Gastroesophageal sphincter (tissue), 4 donors: ENCODE results near the gene MACF1. TPM values are rescaled to one million over a fixed set of nuclear protein-coding genes. Genes with fewer than 3 reads are reported as not detected.
A peak's percentile ranks its signal among the peaks of the same experiment; 100 is the strongest.

Source experiments
- ATAC-seq: fragments of 150-250 bp; one replicate; pipeline ENCODE4 v1.9.1; 2016; ENCODE audit warnings: mild to moderate bottlenecking, moderate library complexity
- H3K27ac ChIP-seq, 4 donors: fragments of 200-600 bp; sonication (generic) in 3 of 4; 1 replicate in 3 of 4; 2 replicates in 1 of 4; pipeline ENCODE4 v1.5.1; 2016 to 2019
- H3K27me3 ChIP-seq: fragments of 200-600 bp; sonication (generic); one replicate; pipeline ENCODE4 v1.5.1; 2019
- H3K36me3 ChIP-seq, 2 donors: fragments of 200-600 bp; sonication (generic); one replicate each; pipeline ENCODE4 v1.5.1; 2019; ENCODE audit warnings: control low read depth in 1 of 2
- H3K4me1 ChIP-seq, 3 donors: fragments of 200-600 bp; sonication (generic); 1 replicate in 2 of 3; 2 replicates in 1 of 3; pipeline ENCODE4 v1.5.1; 2016 to 2019; ENCODE audit warnings: control low read depth in 2 of 3
- H3K4me3 ChIP-seq, 2 donors: fragments of 200-600 bp; sonication (generic); one replicate each; pipeline ENCODE4 v1.5.1; 2019; ENCODE audit warnings: mild to moderate bottlenecking in 1 of 2, moderate library complexity in 1 of 2
- H3K9me3 ChIP-seq, 3 donors: fragments of 200-600 bp; sonication (generic); one replicate each; pipeline ENCODE4 v1.5.1; 2017 to 2019; ENCODE audit warnings: control low read depth in 2 of 3
- CTCF ChIP-seq, 4 experiments: fragments of 200-600 bp in 2 of 4; fragments of 450-650 bp in 2 of 4; sonication (generic) in 1 of 4; IDR thresholded peaks; one replicate each; pipeline ENCODE4 v1.5.1; 2017 to 2019; ENCODE audit warnings: antibody characterized with exemption in 4 of 4, mild to moderate bottlenecking in 2 of 4, moderate library complexity in 2 of 4
- EP300 ChIP-seq: sonication (generic); formaldehyde crosslinking; IDR thresholded peaks from one replicate; pipeline ENCODE4 v1.6.1; 2017; ENCODE audit warnings: antibody characterized with exemption, mild to moderate bottlenecking
- POLR2A ChIP-seq, 2 donors: fragments of 450-650 bp; IDR thresholded peaks; one replicate each; pipeline ENCODE4 v1.6.1; 2017; ENCODE audit warnings: antibody characterized with exemption in 2 of 2, mild to moderate bottlenecking in 2 of 2, moderate library complexity in 1 of 2
- POLR2AphosphoS5 ChIP-seq: sonication (generic); formaldehyde crosslinking; IDR thresholded peaks from one replicate; pipeline ENCODE4 v1.6.1; 2017; ENCODE audit warnings: antibody characterized with exemption
- WGBS, 2 donors: methylation state at CpG; one replicate each; pipeline ENCODE4 v1.1.5; 2018; ENCODE audit warnings: low coverage in 1 of 2; 5-methylcytosine and 5-hydroxymethylcytosine counted together
- total RNA-seq, 4 donors: library from RNA; depleted of rRNA; stranded (reverse); fragments of >200 nt; gene quantifications; one replicate each; pipeline ENCODE4 v1.1.0, GENCODE V29; 2016

Gene MACF1
- total RNA-seq, 4 donors from 2014 or later: 454 to 752 (median 541) TPM

- Histone ChIP-seq H3K4me1 (peaks cover 20 to 92% (median 25%) of the 10 kb centered on the region in 3 donors), H3K9me3 (no peaks in the 10 kb centered on the region), H3K36me3 (no peaks in the 10 kb centered on the region), H3K4me3 (no peak overlapping the region), H3K27ac (peak overlapping the region in 1 of 4 donors; percentile 26), H3K27me3 (no peaks in the 10 kb centered on the region)
- no peak for ATAC-seq
- 100% methylated on average over 2 to 3 of the region's 3 CpGs for WGBS, 2 donors
- TF ChIP-seq CTCF (IDR thresholded peaks at IDR 0.05): no peak
- no peak for TF ChIP-seq EP300
- TF ChIP-seq POLR2AphosphoS5: no peak
- no peak for TF ChIP-seq POLR2A (IDR thresholded peaks at IDR 0.05)
Measured at GRCh38 chr1:39210649-39211048, 6.2 kb downstream of the MACF1 start.

- Histone ChIP-seq H3K27me3 (no peaks in the 10 kb centered on the region), H3K4me1 (peaks cover 26 to 99% (median 31%) of the 10 kb centered on the region in 3 donors), H3K36me3 (no peaks in the 10 kb centered on the region), H3K9me3 (no peaks in the 10 kb centered on the region), H3K4me3 (no peak overlapping the region), H3K27ac (peak overlapping the region in 3 of 4 donors; percentile 15 to 44 (median 39))
- TF ChIP-seq EP300: no peak
- no peak for TF ChIP-seq POLR2A (IDR thresholded peaks at IDR 0.05)
- no peak for TF ChIP-seq CTCF (IDR thresholded peaks at IDR 0.05)
- TF ChIP-seq POLR2AphosphoS5: no peak
- WGBS, 2 donors: 93% methylated on average over 8 of the region's 8 CpGs; no CpG with 5 or more reads in 1 of the 2 donors
- no peak for ATAC-seq
Measured at GRCh38 chr1:39212499-39212898, 8.0 kb downstream of the MACF1 start.

- no peaks in the 10 kb centered on the region for H3K9me3 ChIP-seq
- 43 to 74% methylated on average over 2 to 3 of the region's 7 CpGs for WGBS, 2 donors
- no peaks in the 10 kb centered on the region for H3K36me3 ChIP-seq
- TF ChIP-seq EP300: no peak
- no peak for ATAC-seq
- no peaks in the 10 kb centered on the region for H3K27me3 ChIP-seq
- no peak overlapping the region for H3K4me3 ChIP-seq
- peaks cover 29 to 98% (median 31%) of the 10 kb centered on the region in 3 donors for H3K4me1 ChIP-seq
- peak overlapping the region; percentile 55 to 76 (median 67) for H3K27ac ChIP-seq
Measured at GRCh38 chr1:39213511-39214002, 9.1 kb downstream of the MACF1 start.

GRCh38 chr1:39214021-39214713 lies 9.7 kb downstream of the MACF1 start:
- Histone ChIP-seq H3K36me3 (no peaks in the 10 kb centered on the region), H3K27ac (peak overlapping the region; percentile 55 to 76 (median 67)), H3K4me3 (peak overlapping the region in 1 of 2 donors; percentile 2), H3K9me3 (no peaks in the 10 kb centered on the region), H3K27me3 (no peaks in the 10 kb centered on the region), H3K4me1 (peaks cover 31 to 97% (median 32%) of the 10 kb centered on the region in 3 donors)
- 6 to 13% methylated on average over 6 of the region's 7 CpGs for WGBS, 2 donors
- ATAC-seq: peak; percentile 44
- no peak for TF ChIP-seq CTCF (IDR thresholded peaks at IDR 0.05)
- peak; percentile 35 for TF ChIP-seq POLR2AphosphoS5

GRCh38 chr1:39214714-39214997 lies 10.2 kb downstream of the MACF1 start:
- Histone ChIP-seq H3K4me3 (no peak overlapping the region), H3K9me3 (no peaks in the 10 kb centered on the region), H3K4me1 (peaks cover 31 to 94% (median 32%) of the 10 kb centered on the region in 3 donors), H3K36me3 (no peaks in the 10 kb centered on the region), H3K27ac (peak overlapping the region; percentile 55 to 76 (median 67)), H3K27me3 (no peaks in the 10 kb centered on the region)
- TF ChIP-seq EP300 (no peak), CTCF (IDR thresholded peaks at IDR 0.05) (no peak), POLR2AphosphoS5 (no peak), POLR2A (IDR thresholded peaks at IDR 0.05) (no peak)
- peak; percentile 33 for ATAC-seq
- 0% methylated on average over 1 of the region's 1 CpG for WGBS, 2 donors
